HL-60 (cell line): ENCODE measurements around the gene MYH16.
"Not testable (repeated sequence)": the region's sequence is repeated elsewhere in the genome, so short reads cannot be mapped to it uniquely, and the experiment has no call there.

Experiments
- DNase-seq, 2 experiments: peaks; one replicate each; pipeline ENCODE4 v3.0.0-alpha.2; 2010 to 2020; ENCODE audit warnings: low read depth in 1 of 2, low spot score in 1 of 2
- H3K27ac ChIP-seq: fragments of 250-450 bp; sonication (Bioruptor Pico); replicated peaks from 2 replicates; pipeline ENCODE4 v1.5.1; 2020; ENCODE audit warnings: mild to moderate bottlenecking, moderate library complexity
- H3K27me3 ChIP-seq: fragments of 250-450 bp; sonication (Bioruptor Pico); 2 replicates; pipeline ENCODE4 v1.5.1; 2021; ENCODE audit warnings: mild to moderate bottlenecking, moderate library complexity; ENCODE audit not compliant: insufficient read depth, poor library complexity, severe bottlenecking
- H3K4me3 ChIP-seq: replicated peaks from 2 replicates; pipeline ENCODE4 v1.5.1; 2011; ENCODE audit warnings: mild to moderate bottlenecking, control low read depth, low read length; ENCODE audit not compliant: insufficient read depth
- GABPA ChIP-seq: IDR thresholded peaks from 2 replicates; pipeline ENCODE4 v1.6.1; 2012; ENCODE audit warnings: low read depth
- POLR2AphosphoS5 ChIP-seq: IDR thresholded peaks from 2 replicates; pipeline ENCODE4 v1.6.1; 2012; ENCODE audit warnings: low read depth
- SPI1 ChIP-seq: IDR thresholded peaks from 2 replicates; pipeline ENCODE4 v1.6.1; 2012; ENCODE audit warnings: low read depth, mild to moderate bottlenecking, borderline replicate concordance
- long read RNA-seq: library from polyadenylated mRNA; unstranded; transcript quantifications from one replicate; pipeline ENCODE4 v2.0.0, GENCODE V29; 2020
- TF ChIP-seq, protein P1 (sequence below): IDR thresholded peaks from one replicate; pipeline ENCODE4 v1.5.1; 2011; ENCODE audit warnings: low read length, control low read depth, inconsistent platforms; ENCODE audit not compliant: insufficient read depth
- TF ChIP-seq, protein P2 (sequence below): IDR thresholded peaks from 2 replicates; pipeline ENCODE4 v1.6.1; 2012; ENCODE audit warnings: low read depth; ENCODE audit not compliant: insufficient replicate concordance

The MYH16 gene
- long read RNA-seq, partial matches to known transcripts, result 0 of 1 reads
- long read RNA-seq, other reads (novel, unspliced or antisense), result 1 of 1 reads

DNA sequence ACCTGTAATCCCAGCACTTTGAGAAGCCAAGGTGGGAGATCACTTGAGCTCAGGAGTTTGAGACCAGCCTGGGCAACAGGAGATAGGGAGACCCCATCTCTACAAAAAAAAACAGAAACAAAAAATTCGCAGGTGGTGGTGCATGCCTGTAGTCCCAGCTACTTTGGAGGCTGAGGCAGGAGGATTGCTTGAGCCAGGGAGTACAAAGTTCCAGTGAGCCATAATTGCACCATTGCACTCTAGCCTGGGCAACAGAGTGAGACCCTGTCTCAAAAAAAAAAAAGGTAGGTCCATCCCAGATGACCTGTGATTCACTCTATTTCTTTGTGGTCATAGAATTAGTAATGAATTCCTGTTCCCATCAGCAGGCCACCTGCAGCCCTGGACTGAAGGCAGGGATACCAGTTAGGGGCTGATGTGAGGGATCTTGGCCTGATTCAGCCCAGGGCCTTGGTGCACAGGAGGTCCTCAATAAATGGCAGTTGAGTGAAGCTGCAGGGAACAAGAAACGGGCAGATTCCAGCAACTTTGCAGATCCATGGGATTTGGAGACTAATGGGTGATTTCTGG is at the start of gene MYH16:
Gene MYH16, plus strand, starts transcription at position 364 of the 570 bp plus-strand sequence.
- DNase-seq, result no peak
- H3K4me3 ChIP-seq, result no peak within 1 kb of the TSS
- H3K27ac ChIP-seq, result no peak within 1 kb of the TSS
- H3K27me3 ChIP-seq, result no peaks in the 10 kb centered on the region
- TF ChIP-seq, protein P1, sequence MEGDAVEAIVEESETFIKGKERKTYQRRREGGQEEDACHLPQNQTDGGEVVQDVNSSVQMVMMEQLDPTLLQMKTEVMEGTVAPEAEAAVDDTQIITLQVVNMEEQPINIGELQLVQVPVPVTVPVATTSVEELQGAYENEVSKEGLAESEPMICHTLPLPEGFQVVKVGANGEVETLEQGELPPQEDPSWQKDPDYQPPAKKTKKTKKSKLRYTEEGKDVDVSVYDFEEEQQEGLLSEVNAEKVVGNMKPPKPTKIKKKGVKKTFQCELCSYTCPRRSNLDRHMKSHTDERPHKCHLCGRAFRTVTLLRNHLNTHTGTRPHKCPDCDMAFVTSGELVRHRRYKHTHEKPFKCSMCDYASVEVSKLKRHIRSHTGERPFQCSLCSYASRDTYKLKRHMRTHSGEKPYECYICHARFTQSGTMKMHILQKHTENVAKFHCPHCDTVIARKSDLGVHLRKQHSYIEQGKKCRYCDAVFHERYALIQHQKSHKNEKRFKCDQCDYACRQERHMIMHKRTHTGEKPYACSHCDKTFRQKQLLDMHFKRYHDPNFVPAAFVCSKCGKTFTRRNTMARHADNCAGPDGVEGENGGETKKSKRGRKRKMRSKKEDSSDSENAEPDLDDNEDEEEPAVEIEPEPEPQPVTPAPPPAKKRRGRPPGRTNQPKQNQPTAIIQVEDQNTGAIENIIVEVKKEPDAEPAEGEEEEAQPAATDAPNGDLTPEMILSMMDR, result no peak
- TF ChIP-seq, protein P2, sequence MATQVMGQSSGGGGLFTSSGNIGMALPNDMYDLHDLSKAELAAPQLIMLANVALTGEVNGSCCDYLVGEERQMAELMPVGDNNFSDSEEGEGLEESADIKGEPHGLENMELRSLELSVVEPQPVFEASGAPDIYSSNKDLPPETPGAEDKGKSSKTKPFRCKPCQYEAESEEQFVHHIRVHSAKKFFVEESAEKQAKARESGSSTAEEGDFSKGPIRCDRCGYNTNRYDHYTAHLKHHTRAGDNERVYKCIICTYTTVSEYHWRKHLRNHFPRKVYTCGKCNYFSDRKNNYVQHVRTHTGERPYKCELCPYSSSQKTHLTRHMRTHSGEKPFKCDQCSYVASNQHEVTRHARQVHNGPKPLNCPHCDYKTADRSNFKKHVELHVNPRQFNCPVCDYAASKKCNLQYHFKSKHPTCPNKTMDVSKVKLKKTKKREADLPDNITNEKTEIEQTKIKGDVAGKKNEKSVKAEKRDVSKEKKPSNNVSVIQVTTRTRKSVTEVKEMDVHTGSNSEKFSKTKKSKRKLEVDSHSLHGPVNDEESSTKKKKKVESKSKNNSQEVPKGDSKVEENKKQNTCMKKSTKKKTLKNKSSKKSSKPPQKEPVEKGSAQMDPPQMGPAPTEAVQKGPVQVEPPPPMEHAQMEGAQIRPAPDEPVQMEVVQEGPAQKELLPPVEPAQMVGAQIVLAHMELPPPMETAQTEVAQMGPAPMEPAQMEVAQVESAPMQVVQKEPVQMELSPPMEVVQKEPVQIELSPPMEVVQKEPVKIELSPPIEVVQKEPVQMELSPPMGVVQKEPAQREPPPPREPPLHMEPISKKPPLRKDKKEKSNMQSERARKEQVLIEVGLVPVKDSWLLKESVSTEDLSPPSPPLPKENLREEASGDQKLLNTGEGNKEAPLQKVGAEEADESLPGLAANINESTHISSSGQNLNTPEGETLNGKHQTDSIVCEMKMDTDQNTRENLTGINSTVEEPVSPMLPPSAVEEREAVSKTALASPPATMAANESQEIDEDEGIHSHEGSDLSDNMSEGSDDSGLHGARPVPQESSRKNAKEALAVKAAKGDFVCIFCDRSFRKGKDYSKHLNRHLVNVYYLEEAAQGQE, result no peak
- TF ChIP-seq GABPA, result no peak
- no peak for TF ChIP-seq SPI1
- TF ChIP-seq POLR2AphosphoS5, result no peak

DNA sequence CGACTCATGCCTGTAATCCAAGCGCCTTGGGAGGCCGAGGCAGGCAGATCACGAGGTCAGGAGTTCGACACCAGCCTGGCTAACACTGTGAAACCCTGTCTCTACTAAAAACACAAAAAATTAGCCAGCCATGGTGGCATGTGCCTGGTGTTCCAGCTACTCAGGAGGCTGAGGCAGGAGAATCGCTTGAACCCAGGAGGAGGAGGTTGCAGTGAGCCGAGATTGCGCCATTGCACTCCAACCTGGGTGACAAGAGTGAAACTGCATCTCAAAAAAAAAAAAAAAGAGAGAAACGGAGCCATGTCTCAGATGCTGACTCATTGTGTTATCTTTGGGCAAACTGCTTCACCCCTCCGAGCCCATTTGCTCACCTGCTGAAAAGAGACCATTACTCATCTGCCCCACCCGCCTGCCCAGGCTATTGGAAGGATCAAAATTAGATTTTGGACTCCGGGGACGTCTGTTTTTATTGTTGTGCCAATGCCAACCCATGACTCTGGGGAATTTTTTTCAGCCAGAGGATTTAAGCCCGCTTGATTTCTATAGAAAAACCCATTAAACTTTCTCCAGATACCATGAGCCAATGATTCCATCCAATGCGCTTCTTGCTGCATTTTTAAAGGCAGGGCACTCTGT is 48.3 kb upstream of the MYH16 start:
- H3K27me3 ChIP-seq, H3K4me3 ChIP-seq, DNase-seq, H3K27ac ChIP-seq: not testable (repeated sequence)

DNA sequence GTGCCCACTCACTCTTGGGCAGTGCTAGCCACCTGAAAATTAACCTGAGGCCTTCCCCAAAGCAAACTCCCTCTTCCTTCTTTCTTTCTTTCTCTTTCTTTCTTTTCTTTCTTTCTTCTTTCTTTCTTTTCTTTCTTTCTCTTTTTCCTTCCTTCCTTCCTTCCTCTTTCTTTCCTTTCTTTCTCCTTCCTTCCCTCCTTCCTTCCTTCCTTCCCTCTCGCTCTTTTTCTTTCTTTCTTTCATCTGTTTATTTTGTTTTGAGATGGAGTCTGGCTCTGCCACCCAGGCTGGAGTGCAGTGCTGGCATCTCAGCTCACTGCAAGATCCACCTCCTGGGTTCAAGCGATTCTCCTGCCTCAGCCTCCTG is 47.8 kb upstream of the MYH16 start:
- TF ChIP-seq, protein P2, result no peak
- TF ChIP-seq, protein P1, result no peak
- no peak for TF ChIP-seq POLR2AphosphoS5
- no peak for TF ChIP-seq GABPA
- no peak for TF ChIP-seq SPI1
- H3K4me3 ChIP-seq, result no peak overlapping the region
- H3K27me3 ChIP-seq, result peaks cover 2% of the 10 kb centered on the region
- no peak for DNase-seq
- no peak overlapping the region for H3K27ac ChIP-seq

DNA sequence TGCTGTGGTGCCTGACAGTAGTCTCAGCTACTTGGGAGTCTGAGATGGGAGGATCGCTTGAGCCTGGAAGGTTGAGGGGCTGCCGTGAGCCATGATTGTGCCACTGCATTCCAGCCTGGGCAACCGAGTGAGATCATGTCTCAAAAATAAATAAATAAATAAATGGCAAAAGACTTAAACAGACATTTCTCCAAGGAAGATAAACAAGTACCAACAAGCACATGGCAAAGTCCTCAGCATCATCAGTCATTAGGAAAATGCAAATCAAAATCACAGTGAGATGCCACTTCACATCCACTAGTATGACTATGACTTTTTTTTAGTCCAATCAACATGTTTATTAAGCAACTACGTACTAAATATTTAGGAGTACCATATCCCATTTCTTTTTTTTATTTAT is 43.4 kb upstream of the MYH16 start:
- no peak for DNase-seq

More for the DNA sequence above, 43.4 kb upstream of the MYH16 start:
- Histone ChIP-seq H3K27ac (no peak overlapping the region), H3K27me3 (peaks cover 2% of the 10 kb centered on the region), H3K4me3 (no peak overlapping the region)
- TF ChIP-seq GABPA, result no peak
- TF ChIP-seq, protein P2, result no peak
- no peak for TF ChIP-seq POLR2AphosphoS5
- TF ChIP-seq SPI1, result no peak
- TF ChIP-seq, protein P1, result no peak
